ENCODE results near the gene RSF1.

DNA sequence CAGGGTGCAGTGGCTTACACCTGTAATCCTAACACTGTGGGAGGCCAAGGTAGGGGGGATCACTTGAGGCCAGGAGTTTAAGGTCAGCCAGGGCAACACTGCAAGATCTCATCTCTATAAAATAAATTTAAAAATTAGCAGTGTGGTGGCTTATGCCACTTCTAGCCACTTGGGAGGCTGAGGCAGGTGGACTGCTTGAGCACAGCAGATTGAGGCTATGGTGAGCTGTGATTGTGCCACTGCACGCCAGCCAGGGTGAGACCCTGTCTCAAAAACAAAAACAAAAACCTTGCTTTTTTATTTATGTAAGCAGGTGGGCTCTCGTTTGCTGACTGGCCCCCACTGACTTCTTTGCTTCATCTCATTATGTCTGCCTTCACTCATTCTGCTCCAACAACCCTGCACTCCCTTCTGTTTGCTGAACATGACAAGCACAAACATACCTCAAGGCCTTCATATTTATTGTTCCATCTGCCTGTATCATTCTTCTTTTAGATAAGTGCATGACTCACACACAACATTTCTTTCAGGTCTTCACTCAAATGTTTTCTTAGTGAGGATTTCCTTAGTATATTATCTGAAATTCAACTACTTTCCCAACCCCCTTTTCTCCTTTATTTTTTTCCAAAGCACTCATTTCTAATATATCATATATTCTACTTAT is 150.5 kb downstream of the RSF1 start:
- TF ChIP-seq, protein P1, sequence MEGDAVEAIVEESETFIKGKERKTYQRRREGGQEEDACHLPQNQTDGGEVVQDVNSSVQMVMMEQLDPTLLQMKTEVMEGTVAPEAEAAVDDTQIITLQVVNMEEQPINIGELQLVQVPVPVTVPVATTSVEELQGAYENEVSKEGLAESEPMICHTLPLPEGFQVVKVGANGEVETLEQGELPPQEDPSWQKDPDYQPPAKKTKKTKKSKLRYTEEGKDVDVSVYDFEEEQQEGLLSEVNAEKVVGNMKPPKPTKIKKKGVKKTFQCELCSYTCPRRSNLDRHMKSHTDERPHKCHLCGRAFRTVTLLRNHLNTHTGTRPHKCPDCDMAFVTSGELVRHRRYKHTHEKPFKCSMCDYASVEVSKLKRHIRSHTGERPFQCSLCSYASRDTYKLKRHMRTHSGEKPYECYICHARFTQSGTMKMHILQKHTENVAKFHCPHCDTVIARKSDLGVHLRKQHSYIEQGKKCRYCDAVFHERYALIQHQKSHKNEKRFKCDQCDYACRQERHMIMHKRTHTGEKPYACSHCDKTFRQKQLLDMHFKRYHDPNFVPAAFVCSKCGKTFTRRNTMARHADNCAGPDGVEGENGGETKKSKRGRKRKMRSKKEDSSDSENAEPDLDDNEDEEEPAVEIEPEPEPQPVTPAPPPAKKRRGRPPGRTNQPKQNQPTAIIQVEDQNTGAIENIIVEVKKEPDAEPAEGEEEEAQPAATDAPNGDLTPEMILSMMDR (conservative IDR thresholded peaks at IDR 0.05; ENCODE audit: low read length): no peak
- no peak for TF ChIP-seq EZH2phosphoT487 (IDR thresholded peaks at IDR 0.05; ENCODE audit: borderline replicate concordance, low read depth, low read length)

All from OCI-LY7 (cell line).